Renal pelvis (tissue), 4 donors: Measurements from ENCODE around the gene ST6GALNAC6. TPM values are rescaled to one million over a fixed set of nuclear protein-coding genes. Genes with fewer than 3 reads are reported as not detected.

Source experiments
- DNase-seq: peaks from one replicate; pipeline ENCODE4 v3.0.0-alpha.2; 2013
- polyA plus RNA-seq, 3 donors: library from polyadenylated mRNA; unstranded; fragments of 120-200 nt; gene quantifications; one replicate each; pipeline ENCODE4 v1.2.1, GENCODE V29; 2013; ENCODE audit not compliant: insufficient read length in 3 of 3

Gene ST6GALNAC6
- polyA plus RNA-seq, 3 donors: 48.1 to 50.6 (median 49.2) TPM

GRCh38 chr9:127937056-127937387 is 37.6 kb upstream of the ST6GALNAC6 start:
- DNase-seq: no peak

- DNase-seq: no peak
Measured at GRCh38 chr9:127936347-127936852, 37.0 kb upstream of the ST6GALNAC6 start.

GRCh38 chr9:127935765-127936221 is 36.4 kb upstream of the ST6GALNAC6 start:
- no peak for DNase-seq

- no peak for DNase-seq
Measured at GRCh38 chr9:127934986-127935385, 35.6 kb upstream of the ST6GALNAC6 start.

- DNase-seq: no peak
Measured at GRCh38 chr9:127934248-127934647, 34.8 kb upstream of the ST6GALNAC6 start.

GRCh38 chr9:127931092-127931881 is 31.9 kb upstream of the ST6GALNAC6 start:
- DNase-seq: no peak

- DNase-seq: peak; percentile 85
Measured at GRCh38 chr9:127930231-127931091, 31.1 kb upstream of the ST6GALNAC6 start, which contains the start of gene PIP5KL1. Gene PIP5KL1 (minus strand): TSS chr9:127930777. CDS start chr9:127930752, 25 bp downstream.

- DNase-seq: no peak
Measured at GRCh38 chr9:127929625-127929979, 30.2 kb upstream of the ST6GALNAC6 start.

- no peak for DNase-seq
Measured at GRCh38 chr9:127928676-127929624, 29.5 kb upstream of the ST6GALNAC6 start.

GRCh38 chr9:127927988-127928675 is 28.7 kb upstream of the ST6GALNAC6 start:
- no peak for DNase-seq

- DNase-seq: no peak
Measured at GRCh38 chr9:127927201-127927987, 28.0 kb upstream of the ST6GALNAC6 start.

- DNase-seq: no peak
Measured at GRCh38 chr9:127926906-127927200, 27.4 kb upstream of the ST6GALNAC6 start.

- no peak for DNase-seq
Measured at GRCh38 chr9:127925959-127926905, 26.8 kb upstream of the ST6GALNAC6 start.

GRCh38 chr9:127924736-127925444 is 25.5 kb upstream of the ST6GALNAC6 start:
- no peak for DNase-seq

- DNase-seq: no peak
Measured at GRCh38 chr9:127923771-127924170, 24.4 kb upstream of the ST6GALNAC6 start.

GRCh38 chr9:127923046-127923445 is 23.6 kb upstream of the ST6GALNAC6 start:
- no peak for DNase-seq

GRCh38 chr9:127921557-127922120 is 22.2 kb upstream of the ST6GALNAC6 start:
- no peak for DNase-seq

- no peak for DNase-seq
Measured at GRCh38 chr9:127920794-127921193, 21.4 kb upstream of the ST6GALNAC6 start.
